GM19372 (cell line): ENCODE measurements around the gene AGAP4.
"Not testable (repeated sequence)": the region's sequence is repeated elsewhere in the genome, so short reads cannot be mapped to it uniquely, and the experiment has no call there.

ENCODE experiments used
- ATAC-seq: cut with Tn5 transposase; IDR thresholded peaks from one replicate; pipeline ENCODE4 v1.9.1; 2021; ENCODE audit warnings: mild to moderate bottlenecking, low read depth, moderate library complexity; ENCODE audit not compliant: unreplicated experiment

AGAP4 gene

GRCh38 chr10:45794761-45795160 is 52.5 kb downstream of the AGAP4 start:
- ATAC-seq = not testable (repeated sequence)

GRCh38 chr10:45790694-45791426 is 56.4 kb downstream of the AGAP4 start:
- not testable (repeated sequence) for ATAC-seq

- ATAC-seq = not testable (repeated sequence)
Observed at GRCh38 chr10:45789991-45790390, 57.3 kb downstream of the AGAP4 start.

- ATAC-seq = not testable (repeated sequence)
Observed at GRCh38 chr10:45787212-45787741, 60.0 kb downstream of the AGAP4 start.

GRCh38 chr10:45786217-45786616 is 61.1 kb downstream of the AGAP4 start:
- ATAC-seq = not testable (repeated sequence)
